MM.1S (cell line): ENCODE measurements around the gene ZNF701.

Experiments used
- EZH2 ChIP-seq: fragments of 300-600 bp; sonication (generic); optimal IDR thresholded peaks from 2 replicates; pipeline ENCODE3; 2017; ENCODE audit warnings: low read depth, mild to moderate bottlenecking, antibody characterized with exemption, low read length, mixed read lengths
- TF ChIP-seq, protein P1 (sequence below): fragments of 300-600 bp; sonication (generic); IDR thresholded peaks from 2 replicates; pipeline ENCODE4 v1.5.1; 2016; ENCODE audit warnings: antibody characterized with exemption, low read length, mixed read lengths

DNA sequence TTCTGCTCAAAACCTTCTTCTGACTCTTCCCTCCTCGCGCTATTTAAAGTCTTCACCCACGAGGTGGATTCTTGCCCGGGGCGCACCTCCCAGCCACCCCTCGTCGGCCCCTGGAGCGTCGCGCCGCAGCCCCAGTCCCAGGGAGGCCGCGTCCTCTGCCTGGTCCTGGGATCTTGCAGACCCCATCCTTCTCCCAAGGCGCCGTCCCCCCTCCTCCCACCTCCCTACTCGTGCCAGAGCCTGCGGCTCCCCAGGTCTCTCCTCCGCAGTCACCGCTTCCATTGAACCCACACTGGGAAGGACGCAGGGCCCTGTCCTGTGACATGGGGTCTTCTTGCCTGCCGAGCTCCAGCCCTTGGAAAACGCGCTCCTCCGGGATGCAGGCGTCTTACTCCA is 42.1 kb upstream of the ZNF701 start:
- TF ChIP-seq, protein P1, sequence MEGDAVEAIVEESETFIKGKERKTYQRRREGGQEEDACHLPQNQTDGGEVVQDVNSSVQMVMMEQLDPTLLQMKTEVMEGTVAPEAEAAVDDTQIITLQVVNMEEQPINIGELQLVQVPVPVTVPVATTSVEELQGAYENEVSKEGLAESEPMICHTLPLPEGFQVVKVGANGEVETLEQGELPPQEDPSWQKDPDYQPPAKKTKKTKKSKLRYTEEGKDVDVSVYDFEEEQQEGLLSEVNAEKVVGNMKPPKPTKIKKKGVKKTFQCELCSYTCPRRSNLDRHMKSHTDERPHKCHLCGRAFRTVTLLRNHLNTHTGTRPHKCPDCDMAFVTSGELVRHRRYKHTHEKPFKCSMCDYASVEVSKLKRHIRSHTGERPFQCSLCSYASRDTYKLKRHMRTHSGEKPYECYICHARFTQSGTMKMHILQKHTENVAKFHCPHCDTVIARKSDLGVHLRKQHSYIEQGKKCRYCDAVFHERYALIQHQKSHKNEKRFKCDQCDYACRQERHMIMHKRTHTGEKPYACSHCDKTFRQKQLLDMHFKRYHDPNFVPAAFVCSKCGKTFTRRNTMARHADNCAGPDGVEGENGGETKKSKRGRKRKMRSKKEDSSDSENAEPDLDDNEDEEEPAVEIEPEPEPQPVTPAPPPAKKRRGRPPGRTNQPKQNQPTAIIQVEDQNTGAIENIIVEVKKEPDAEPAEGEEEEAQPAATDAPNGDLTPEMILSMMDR: no peak
- no peak for TF ChIP-seq EZH2
